ENCODE measurements around the gene CNOT11. TPM values are rescaled to one million over a fixed set of nuclear protein-coding genes. Genes with fewer than 3 reads are reported as not detected.
A peak's percentile ranks its signal among the peaks of the same experiment; 100 is the strongest.

Gene CNOT11
- total RNA-seq, 2 donors from 2014 or later, result 41.0 to 41.4 TPM

DNA sequence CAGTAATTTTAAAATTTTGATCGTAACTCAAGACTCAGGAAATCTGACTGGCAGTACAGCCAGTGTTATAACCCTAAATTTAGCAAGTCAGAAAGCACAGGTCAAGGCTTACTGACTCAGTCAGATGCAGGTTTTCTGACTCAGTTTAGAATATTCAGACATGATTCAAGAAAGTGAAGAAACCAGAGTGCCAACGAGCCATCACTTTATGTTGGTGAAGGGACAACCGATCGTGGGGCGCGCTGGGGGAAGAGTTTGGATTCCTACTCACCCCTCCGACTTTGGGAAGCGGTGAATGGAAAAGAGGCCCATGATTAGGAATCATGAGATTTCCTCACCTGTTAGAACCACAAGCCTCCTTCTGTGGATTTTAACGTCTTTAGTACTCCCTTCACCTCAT is 54.8 kb downstream of the CNOT11 start:
- Histone ChIP-seq H3K9me3 (no peaks in the 10 kb centered on the region), H3K4me1 (replicated peaks) (peaks cover 13% of the 10 kb centered on the region), H3K27me3 (replicated peaks; ENCODE audit: insufficient read depth) (no peaks in the 10 kb centered on the region), H3K4me3 (peak overlapping the region; percentile 96 to 99), H3K36me3 (no peaks in the 10 kb centered on the region), H3K27ac (peak overlapping the region; percentile 87 to 91)
- no peak for DNase-seq (ENCODE audit: low spot score)
- intact Hi-C loops (cut with DNase I), result no loop called here
- no peak for TF ChIP-seq POLR2A (IDR thresholded peaks at IDR 0.05)
- TF ChIP-seq POLR2AphosphoS5 (IDR thresholded peaks at IDR 0.05), result no peak
- TF ChIP-seq, protein P1, sequence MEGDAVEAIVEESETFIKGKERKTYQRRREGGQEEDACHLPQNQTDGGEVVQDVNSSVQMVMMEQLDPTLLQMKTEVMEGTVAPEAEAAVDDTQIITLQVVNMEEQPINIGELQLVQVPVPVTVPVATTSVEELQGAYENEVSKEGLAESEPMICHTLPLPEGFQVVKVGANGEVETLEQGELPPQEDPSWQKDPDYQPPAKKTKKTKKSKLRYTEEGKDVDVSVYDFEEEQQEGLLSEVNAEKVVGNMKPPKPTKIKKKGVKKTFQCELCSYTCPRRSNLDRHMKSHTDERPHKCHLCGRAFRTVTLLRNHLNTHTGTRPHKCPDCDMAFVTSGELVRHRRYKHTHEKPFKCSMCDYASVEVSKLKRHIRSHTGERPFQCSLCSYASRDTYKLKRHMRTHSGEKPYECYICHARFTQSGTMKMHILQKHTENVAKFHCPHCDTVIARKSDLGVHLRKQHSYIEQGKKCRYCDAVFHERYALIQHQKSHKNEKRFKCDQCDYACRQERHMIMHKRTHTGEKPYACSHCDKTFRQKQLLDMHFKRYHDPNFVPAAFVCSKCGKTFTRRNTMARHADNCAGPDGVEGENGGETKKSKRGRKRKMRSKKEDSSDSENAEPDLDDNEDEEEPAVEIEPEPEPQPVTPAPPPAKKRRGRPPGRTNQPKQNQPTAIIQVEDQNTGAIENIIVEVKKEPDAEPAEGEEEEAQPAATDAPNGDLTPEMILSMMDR (IDR thresholded peaks at IDR 0.05), result no peak
- 40% methylated on average over 9 of the region's 9 CpGs for WGBS

DNA sequence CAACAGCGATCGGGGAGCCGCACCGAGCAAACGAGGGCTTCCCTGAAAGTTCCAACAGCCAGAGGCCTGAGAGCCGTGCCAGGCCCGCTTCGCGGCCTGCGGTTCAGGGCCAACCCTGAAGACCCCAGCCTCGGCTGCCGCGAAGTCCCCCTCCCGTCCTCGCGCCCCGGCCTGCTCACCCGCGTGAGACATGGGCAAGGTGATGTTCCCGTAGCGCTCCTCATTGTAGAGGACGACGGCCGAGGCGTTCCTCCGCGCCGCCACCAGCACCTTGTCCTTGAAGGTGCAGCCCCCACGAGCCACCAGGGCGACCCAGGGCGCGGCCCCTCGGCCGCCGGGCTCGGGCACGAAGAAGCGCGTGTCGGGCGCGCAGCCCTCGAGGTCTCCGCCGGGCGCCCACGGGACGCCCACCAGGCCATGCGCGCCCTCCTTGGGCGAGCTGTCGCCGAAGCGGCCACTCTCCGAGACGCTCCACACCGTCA is 55.3 kb downstream of the CNOT11 start:
- WGBS, result 2% methylated on average over 28 of the region's 57 CpGs
- H3K4me1 ChIP-seq (replicated peaks), result peaks cover 13% of the 10 kb centered on the region
- no peak for DNase-seq (ENCODE audit: low spot score)
- TF ChIP-seq POLR2A (IDR thresholded peaks at IDR 0.05) (no peak), POLR2AphosphoS5 (IDR thresholded peaks at IDR 0.05) (no peak)
- TF ChIP-seq, protein P1 (IDR thresholded peaks at IDR 0.05), result no peak
- H3K9me3 ChIP-seq, result no peaks in the 10 kb centered on the region
- no peaks in the 10 kb centered on the region for H3K27me3 ChIP-seq (replicated peaks; ENCODE audit: insufficient read depth)
- intact Hi-C loops (cut with DNase I), result no loop called here
- peak overlapping the region; percentile 87 to 91 for H3K27ac ChIP-seq
- peak overlapping the region; percentile 96 to 99 for H3K4me3 ChIP-seq
- H3K36me3 ChIP-seq, result no peaks in the 10 kb centered on the region

DNA sequence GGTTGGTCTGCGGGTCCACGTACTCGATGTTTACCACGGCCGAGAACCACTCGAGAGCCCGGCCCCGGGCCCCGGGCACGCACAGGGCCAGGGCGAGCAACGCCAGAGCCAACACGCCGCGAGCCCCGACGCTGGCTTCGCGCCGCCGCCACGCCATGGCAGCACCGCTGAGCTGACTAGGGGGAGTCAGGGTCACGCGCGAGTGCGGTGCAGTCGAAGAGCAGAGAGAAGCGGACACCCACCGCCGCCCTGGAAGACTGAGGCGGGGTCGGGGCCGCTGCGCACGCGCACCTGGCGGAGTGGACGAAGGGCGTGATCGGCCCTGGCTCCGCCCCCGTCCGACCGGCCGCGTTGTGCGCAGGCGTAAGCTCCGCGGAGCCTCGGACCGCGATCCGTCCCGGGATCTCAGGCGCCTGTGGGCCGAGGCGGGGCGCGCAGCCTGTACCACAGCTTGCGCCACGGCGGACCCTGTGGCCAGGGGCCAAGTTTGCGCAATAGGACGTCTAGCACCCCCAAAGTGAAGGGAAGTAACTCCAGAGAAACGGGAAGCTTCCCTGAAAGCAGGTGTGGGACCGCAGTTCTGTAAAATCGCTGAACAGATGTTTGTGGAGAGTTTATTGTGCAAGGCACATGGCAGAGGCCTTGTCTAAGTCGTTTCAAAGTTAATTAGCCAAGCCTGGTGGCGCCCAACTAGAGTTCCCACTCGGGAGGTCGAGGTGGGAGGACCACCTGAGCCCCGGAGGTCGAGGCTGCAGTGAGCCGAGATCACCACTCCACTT is 55.9 kb downstream of the CNOT11 start, which contains the start of gene RNF149:
RNF149 (minus strand) TSS at position 270 of the 779 bp plus-strand sequence; CDS start at position 157, 113 bp downstream.
- H3K4me3 ChIP-seq, result peak within 1 kb of the TSS; percentile 96 to 99
- intact Hi-C loops (cut with DNase I), result no loop called here
- WGBS, result 3% methylated on average over 75 of the region's 76 CpGs
- TF ChIP-seq POLR2AphosphoS5 (IDR thresholded peaks at IDR 0.05) (peak; percentile 92), POLR2A (IDR thresholded peaks at IDR 0.05) (peak; percentile 99)
- TF ChIP-seq, protein P1 (IDR thresholded peaks at IDR 0.05), result peak in 2 of 4 experiments; percentile 50 to 51
- H3K4me1 ChIP-seq (replicated peaks), result peaks cover 13% of the 10 kb centered on the region
- peak within 1 kb of the TSS; percentile 87 to 91 for H3K27ac ChIP-seq
- DNase-seq (ENCODE audit: low spot score), result peak; percentile 90
- no peaks in the 10 kb centered on the region for H3K9me3 ChIP-seq
- H3K36me3 ChIP-seq, result no peaks in the 10 kb centered on the region
- H3K27me3 ChIP-seq (replicated peaks; ENCODE audit: insufficient read depth), result no peaks in the 10 kb centered on the region

DNA sequence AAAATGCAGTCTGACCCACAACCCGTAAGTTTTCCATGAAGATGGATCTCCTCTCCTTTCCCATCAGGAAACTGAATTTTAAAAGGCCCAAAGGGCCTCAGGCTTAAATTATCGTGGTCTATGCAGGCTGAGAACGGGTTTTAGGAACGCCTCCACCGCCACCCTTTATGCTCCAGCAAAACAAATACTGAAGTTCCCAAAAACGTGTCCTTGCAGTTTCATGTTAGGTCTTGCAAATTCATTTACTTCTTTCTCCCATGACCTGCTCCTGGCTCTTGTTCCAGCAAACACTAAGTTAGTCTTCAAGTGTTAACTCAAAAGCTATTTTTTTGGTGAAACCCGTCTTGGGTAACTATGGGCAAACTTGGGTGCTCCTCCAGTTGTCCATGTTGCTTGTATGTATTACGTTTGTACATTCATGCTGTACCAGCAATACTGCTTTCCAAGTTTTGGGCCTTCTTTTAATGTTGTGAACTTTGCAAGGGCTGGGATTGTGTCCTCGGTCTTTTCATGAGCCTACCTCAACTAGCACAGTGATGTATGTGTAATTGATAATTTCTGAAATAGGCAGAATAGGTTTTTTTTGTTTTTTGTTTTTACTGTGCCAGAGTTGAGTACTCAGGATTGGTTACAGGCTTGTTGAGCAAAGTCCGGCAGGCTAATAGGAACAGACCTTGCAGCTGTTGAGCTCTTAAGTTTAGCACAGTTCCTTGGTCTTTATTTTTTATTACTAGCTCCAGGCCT is 57.6 kb downstream of the CNOT11 start:
- intact Hi-C loops (cut with DNase I), result no loop called here
- peaks cover 10% of the 10 kb centered on the region for H3K4me1 ChIP-seq (replicated peaks)

More for the DNA sequence above, 57.6 kb downstream of the CNOT11 start:
- H3K4me3 ChIP-seq, result no peak overlapping the region
- H3K36me3 ChIP-seq, result no peaks in the 10 kb centered on the region
- H3K9me3 ChIP-seq, result no peaks in the 10 kb centered on the region
- WGBS, result 50% methylated on average over 10 of the region's 10 CpGs
- no peak for TF ChIP-seq POLR2A (IDR thresholded peaks at IDR 0.05)
- TF ChIP-seq, protein P1 (IDR thresholded peaks at IDR 0.05), result no peak
- no peaks in the 10 kb centered on the region for H3K27me3 ChIP-seq (replicated peaks; ENCODE audit: insufficient read depth)
- no peak for DNase-seq (ENCODE audit: low spot score)
- H3K27ac ChIP-seq, result no peak overlapping the region
